ENCODE measurements around the gene ROBO1.

DNA sequence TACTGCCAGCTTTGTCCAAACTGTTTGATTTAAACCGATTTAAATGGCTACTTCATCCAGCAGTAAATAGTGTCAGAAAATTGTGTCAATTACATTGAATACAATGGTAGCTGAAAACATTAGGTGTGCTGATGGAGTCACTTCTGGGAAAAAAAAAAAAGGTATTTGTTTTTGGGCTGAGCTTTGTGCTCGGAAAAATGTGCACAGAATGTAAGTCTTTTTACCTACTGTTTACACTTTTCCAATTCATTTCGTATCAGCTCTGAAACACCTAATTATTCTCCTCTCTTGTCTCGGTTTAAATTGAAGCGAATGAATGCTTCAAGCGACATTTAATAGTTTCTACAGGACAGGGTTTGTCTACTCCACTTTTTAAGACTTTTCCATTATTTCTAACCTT lies 1078.4 kb downstream of the ROBO1 start:
- TF ChIP-seq, protein P1, sequence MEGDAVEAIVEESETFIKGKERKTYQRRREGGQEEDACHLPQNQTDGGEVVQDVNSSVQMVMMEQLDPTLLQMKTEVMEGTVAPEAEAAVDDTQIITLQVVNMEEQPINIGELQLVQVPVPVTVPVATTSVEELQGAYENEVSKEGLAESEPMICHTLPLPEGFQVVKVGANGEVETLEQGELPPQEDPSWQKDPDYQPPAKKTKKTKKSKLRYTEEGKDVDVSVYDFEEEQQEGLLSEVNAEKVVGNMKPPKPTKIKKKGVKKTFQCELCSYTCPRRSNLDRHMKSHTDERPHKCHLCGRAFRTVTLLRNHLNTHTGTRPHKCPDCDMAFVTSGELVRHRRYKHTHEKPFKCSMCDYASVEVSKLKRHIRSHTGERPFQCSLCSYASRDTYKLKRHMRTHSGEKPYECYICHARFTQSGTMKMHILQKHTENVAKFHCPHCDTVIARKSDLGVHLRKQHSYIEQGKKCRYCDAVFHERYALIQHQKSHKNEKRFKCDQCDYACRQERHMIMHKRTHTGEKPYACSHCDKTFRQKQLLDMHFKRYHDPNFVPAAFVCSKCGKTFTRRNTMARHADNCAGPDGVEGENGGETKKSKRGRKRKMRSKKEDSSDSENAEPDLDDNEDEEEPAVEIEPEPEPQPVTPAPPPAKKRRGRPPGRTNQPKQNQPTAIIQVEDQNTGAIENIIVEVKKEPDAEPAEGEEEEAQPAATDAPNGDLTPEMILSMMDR (IDR thresholded peaks at IDR 0.05), result no peak
- no peak for TF ChIP-seq POLR2A (IDR thresholded peaks at IDR 0.05)
